ENCODE measurements around the gene PANX1.
A peak's percentile ranks its signal among the peaks of the same experiment; 100 is the strongest.

The PANX1 gene, protein sequence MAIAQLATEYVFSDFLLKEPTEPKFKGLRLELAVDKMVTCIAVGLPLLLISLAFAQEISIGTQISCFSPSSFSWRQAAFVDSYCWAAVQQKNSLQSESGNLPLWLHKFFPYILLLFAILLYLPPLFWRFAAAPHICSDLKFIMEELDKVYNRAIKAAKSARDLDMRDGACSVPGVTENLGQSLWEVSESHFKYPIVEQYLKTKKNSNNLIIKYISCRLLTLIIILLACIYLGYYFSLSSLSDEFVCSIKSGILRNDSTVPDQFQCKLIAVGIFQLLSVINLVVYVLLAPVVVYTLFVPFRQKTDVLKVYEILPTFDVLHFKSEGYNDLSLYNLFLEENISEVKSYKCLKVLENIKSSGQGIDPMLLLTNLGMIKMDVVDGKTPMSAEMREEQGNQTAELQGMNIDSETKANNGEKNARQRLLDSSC

DNA sequence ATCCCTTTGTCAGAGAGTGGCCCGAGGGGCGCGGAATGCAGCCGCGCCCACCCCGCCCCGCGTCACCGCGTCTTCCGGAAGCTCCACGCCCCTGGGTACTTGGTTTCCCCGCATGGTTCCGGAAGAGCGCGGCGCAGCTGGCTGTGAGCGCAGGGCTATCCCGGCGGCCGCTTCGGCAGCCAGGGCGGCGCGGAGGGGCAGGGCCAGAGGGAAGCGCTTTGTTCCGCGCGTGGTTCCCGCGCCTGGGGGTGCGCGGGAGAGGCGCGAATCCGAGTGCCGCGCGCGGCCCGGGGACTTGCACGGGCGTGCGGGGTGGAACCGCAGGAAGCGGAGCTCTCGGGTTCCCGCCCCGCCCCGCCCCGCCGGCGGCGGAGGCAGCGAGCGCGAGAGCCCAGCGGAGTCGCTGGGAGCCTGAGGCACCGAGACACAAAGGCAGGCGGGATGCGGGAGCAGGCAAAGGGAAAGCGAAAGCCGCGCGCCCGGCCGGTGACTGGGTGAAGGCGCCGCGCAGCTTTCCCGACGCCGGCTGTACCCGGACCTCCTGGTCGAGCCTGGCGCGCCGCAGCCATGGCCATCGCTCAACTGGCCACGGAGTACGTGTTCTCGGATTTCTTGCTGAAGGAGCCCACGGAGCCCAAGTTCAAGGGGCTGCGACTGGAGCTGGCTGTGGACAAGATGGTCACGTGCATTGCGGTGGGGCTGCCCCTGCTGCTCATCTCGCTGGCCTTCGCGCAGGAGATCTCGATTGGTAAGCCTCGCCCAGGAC is at the start of gene PANX1:
Gene PANX1 (plus strand): TSS at position 96 of the 766 bp plus-strand sequence. CDS start 472 bp downstream, at position 568.
- Mint-ChIP-seq H3K4me3 (no peak within 1 kb of the TSS), H3K27me3 (no peaks in the 10 kb centered on the region), H3K4me1 (peaks cover 31% of the 10 kb centered on the region), H3K36me3 (ENCODE audit: insufficient read depth) (peaks cover 11% of the 10 kb centered on the region), H3K9me3 (no peaks in the 10 kb centered on the region), H3K27ac (ENCODE audit: low read depth) (no peak within 1 kb of the TSS)
- DNase-seq (ENCODE audit: low spot score in 2 of 2) (peak; percentile 21 to 53), ATAC-seq (replicated peaks; ENCODE audit: extremely low read depth, poor library complexity, severe bottlenecking) (peak; percentile 89)

DNA sequence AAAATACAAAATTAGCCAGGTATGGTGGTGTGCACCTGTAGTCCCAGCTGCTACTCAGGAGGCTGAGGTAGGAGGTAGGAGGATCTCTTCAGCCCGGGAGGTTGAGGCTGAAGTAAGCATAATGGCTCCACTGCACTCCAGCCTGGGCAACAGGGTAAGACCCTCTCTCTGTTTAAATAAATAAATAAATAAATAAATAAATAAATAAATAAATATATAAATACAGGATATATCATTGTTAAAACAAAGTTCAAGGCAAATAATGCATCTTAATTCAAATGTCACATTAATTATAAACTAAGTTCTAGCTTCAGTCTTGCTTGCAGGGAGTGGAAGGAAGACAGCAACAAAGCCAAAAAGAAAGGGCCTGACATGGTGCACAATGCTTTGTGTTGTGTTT is 44.5 kb upstream of the PANX1 start:
- Mint-ChIP-seq H3K4me3 (no peak overlapping the region), H3K36me3 (ENCODE audit: insufficient read depth) (no peaks in the 10 kb centered on the region), H3K9me3 (no peaks in the 10 kb centered on the region), H3K27ac (ENCODE audit: low read depth) (no peak overlapping the region), H3K4me1 (no peaks in the 10 kb centered on the region), H3K27me3 (peaks cover 41% of the 10 kb centered on the region)
- DNase-seq (ENCODE audit: low spot score in 2 of 2) (no peak), ATAC-seq (replicated peaks; ENCODE audit: extremely low read depth, poor library complexity, severe bottlenecking) (no peak)

DNA sequence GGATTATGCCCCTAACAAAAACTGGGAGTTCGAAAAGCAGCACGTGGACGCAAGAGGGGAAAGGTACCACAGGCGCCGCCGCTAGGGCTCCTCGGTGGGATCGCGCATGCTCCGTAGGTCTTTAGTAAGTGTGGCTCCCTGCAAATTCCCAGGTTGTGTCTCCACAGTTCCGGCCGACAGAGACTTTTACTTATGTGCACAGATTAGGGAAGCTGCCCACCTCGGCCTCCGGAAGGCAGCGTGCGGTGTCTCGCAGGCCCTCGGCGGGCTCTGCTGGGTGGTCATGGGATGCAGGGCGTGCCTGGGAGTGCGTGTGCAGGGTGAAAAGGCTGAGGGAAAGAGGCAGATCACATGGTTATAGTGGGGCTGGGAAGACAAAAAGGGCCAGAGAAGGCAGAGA is 39.7 kb upstream of the PANX1 start:
- H3K4me1 Mint-ChIP-seq: no peaks in the 10 kb centered on the region
- H3K36me3 Mint-ChIP-seq (ENCODE audit: insufficient read depth): no peaks in the 10 kb centered on the region
- peaks cover 26% of the 10 kb centered on the region for H3K27me3 Mint-ChIP-seq
- H3K9me3 Mint-ChIP-seq: no peaks in the 10 kb centered on the region
- H3K27ac Mint-ChIP-seq (ENCODE audit: low read depth): no peak overlapping the region
- no peak overlapping the region for H3K4me3 Mint-ChIP-seq
- ATAC-seq (replicated peaks; ENCODE audit: extremely low read depth, poor library complexity, severe bottlenecking): no peak
- DNase-seq (ENCODE audit: low spot score in 2 of 2): no peak

DNA sequence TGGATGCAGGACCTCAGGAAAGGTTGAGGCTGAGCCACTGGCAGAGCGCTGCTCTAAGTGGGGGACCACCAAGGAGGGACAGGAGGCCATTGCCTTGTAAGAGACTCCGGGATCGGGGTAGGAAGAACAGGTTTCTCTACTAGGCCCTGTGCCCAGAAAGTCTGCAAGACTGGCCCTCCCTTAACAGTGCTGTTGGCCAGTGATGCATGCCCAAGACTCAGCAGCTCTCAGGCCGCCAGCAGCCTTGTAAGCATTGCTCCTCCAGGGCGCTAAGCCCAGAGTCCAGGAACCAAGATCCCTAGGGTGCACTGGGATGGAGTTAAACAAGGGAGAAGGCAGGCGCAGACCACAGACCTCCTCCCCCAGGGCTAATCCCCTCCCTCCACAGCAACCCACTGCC is 39.3 kb upstream of the PANX1 start:
- Mint-ChIP-seq H3K27ac (ENCODE audit: low read depth) (no peak overlapping the region), H3K9me3 (no peaks in the 10 kb centered on the region), H3K36me3 (ENCODE audit: insufficient read depth) (no peaks in the 10 kb centered on the region), H3K4me3 (no peak overlapping the region), H3K27me3 (peaks cover 26% of the 10 kb centered on the region), H3K4me1 (no peaks in the 10 kb centered on the region)
- ATAC-seq (replicated peaks; ENCODE audit: extremely low read depth, poor library complexity, severe bottlenecking): no peak
- DNase-seq (ENCODE audit: low spot score in 2 of 2): no peak

DNA sequence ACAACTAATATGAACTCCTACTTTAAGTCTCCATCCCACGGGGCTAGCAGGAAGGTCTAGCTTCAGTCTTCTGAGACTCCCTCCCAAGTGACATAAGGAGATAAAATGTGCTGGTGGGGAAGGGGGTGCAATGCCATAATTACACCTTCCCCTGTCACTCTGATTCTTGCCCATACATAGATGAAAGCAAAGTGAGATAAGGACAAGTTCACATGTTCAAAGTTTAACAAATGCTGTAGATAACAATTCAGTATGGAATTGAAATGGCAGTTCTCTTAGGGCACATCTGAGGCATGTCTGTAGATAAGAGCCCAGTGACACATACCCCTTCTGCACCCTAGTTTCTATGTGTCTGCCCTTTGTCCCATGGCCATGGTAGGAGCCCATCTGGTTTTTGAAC is 38.2 kb upstream of the PANX1 start:
- no peaks in the 10 kb centered on the region for H3K9me3 Mint-ChIP-seq
- peaks cover 26% of the 10 kb centered on the region for H3K27me3 Mint-ChIP-seq
- H3K27ac Mint-ChIP-seq (ENCODE audit: low read depth): no peak overlapping the region
- no peak overlapping the region for H3K4me3 Mint-ChIP-seq
- no peaks in the 10 kb centered on the region for H3K36me3 Mint-ChIP-seq (ENCODE audit: insufficient read depth)
- H3K4me1 Mint-ChIP-seq: no peaks in the 10 kb centered on the region
- no peak for DNase-seq (ENCODE audit: low spot score in 2 of 2)
- ATAC-seq (replicated peaks; ENCODE audit: extremely low read depth, poor library complexity, severe bottlenecking): no peak

DNA sequence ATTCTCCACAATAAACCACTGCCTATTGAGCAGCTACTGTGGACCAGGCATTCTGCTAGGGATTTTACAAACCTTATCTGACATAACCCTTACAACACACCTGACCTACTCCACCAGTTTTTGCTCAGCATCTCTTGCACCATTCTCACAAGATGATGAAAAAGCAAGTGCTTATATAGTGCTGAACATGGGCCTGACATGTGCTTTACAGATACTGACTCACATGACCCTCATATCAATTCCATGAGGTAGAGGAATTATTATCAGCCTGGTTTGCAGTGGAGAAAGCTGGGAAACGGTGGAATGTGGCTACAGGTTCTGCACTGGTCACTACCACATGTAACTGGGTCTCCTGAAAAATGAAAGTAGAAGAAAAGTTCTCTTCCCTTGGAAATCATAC is 37.5 kb upstream of the PANX1 start:
- Mint-ChIP-seq H3K4me3 (no peak overlapping the region), H3K27me3 (peaks cover 21% of the 10 kb centered on the region), H3K9me3 (no peaks in the 10 kb centered on the region), H3K4me1 (no peaks in the 10 kb centered on the region), H3K36me3 (ENCODE audit: insufficient read depth) (no peaks in the 10 kb centered on the region), H3K27ac (ENCODE audit: low read depth) (no peak overlapping the region)
- DNase-seq (ENCODE audit: low spot score in 2 of 2) (no peak), ATAC-seq (replicated peaks; ENCODE audit: extremely low read depth, poor library complexity, severe bottlenecking) (no peak)

DNA sequence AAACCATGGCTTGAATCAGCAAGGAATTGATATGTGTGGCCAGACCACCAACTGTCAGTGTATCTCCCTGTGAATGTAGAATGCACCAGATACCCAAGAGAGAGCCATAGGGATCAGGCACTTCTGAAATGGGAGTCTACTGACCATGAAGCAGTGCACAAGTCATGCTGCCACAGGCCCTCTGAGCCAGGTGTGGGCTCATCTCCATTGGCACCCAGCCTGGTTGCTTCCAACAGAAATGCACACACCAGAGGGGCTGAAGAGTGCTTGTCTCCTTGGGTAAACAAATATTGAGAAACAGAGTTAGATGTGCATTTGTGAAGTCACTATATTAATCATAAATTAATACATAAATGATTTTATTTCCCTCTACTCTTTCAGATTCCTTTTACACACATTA is 28.4 kb upstream of the PANX1 start:
- no peak for ATAC-seq (replicated peaks; ENCODE audit: extremely low read depth, poor library complexity, severe bottlenecking)

DNA sequence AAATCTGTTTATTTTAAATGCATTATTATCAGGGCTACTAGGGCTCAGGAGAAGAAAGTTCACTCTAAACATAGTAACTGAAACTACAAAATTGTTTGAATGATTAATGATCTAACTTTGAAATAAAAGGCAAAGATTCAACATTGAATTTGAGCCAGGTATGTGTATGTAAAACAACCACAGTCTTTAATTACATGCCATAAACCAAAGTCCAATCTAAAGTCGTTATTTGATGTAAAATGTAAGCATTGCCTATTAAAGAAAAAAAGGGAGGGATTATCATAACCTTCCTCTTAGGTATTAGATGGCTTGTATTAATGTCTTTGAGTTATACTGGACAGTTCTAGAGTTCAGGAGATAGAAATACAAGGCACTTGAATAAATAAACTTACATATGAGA is 25.2 kb upstream of the PANX1 start:
- Mint-ChIP-seq H3K36me3 (ENCODE audit: insufficient read depth) (peaks cover 2% of the 10 kb centered on the region), H3K4me3 (no peak overlapping the region), H3K27ac (ENCODE audit: low read depth) (no peak overlapping the region), H3K27me3 (peaks cover 35% of the 10 kb centered on the region), H3K9me3 (peaks cover 10% of the 10 kb centered on the region), H3K4me1 (no peaks in the 10 kb centered on the region)
- ATAC-seq (replicated peaks; ENCODE audit: extremely low read depth, poor library complexity, severe bottlenecking) (no peak), DNase-seq (ENCODE audit: low spot score in 2 of 2) (no peak)

More for the DNA sequence above, 28.4 kb upstream of the PANX1 start:
- Mint-ChIP-seq H3K4me3 (no peak overlapping the region), H3K36me3 (ENCODE audit: insufficient read depth) (no peaks in the 10 kb centered on the region), H3K9me3 (peaks cover 18% of the 10 kb centered on the region), H3K27ac (ENCODE audit: low read depth) (no peak overlapping the region), H3K27me3 (peaks cover 56% of the 10 kb centered on the region), H3K4me1 (no peaks in the 10 kb centered on the region)
- no peak for DNase-seq (ENCODE audit: low spot score in 2 of 2)

DNA sequence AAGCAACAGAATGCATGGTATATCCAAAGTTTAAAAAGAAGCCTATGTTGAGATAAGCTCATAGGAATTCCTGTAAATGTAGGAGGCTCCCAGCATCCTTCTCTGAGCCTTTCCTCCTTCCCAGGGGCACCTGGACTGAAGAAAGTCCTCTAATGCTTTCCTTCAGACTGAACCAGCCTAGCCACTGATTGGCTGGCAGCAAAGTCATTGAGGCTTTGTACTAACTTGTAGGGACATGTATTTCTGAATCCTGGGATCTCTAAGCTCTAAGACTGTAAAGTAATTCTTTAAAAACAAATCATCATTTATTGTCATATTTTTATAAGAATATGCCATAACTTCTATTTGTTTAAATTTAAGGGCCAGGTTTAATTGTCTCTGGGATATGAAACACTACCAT is 23.9 kb upstream of the PANX1 start:
- Mint-ChIP-seq H3K4me3 (no peak overlapping the region), H3K27me3 (peaks cover 29% of the 10 kb centered on the region), H3K9me3 (peaks cover 6% of the 10 kb centered on the region), H3K27ac (ENCODE audit: low read depth) (no peak overlapping the region), H3K36me3 (ENCODE audit: insufficient read depth) (peaks cover 2% of the 10 kb centered on the region), H3K4me1 (no peaks in the 10 kb centered on the region)
- ATAC-seq (replicated peaks; ENCODE audit: extremely low read depth, poor library complexity, severe bottlenecking) (no peak), DNase-seq (ENCODE audit: low spot score in 2 of 2) (no peak)

DNA sequence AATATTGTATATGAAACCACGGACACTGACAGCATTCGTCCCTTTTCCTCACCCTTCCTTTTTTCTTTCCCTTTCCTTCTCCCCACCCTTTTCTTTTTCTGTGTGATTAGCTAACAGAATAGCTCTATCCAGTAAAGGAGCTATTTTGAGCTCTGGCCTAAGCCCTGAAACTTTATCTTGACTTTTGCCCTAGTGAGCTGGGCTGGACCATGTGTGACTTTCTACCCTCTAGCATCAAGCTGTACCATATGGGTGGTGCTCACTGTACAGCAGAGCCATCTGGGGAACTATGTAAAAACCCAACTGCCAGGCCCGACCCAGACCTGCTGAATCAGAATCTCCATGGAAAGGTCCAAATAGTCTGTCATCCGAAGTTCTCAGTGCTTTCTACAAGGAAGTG is 21.9 kb upstream of the PANX1 start:
- no peaks in the 10 kb centered on the region for H3K4me1 Mint-ChIP-seq
- no peak for DNase-seq (ENCODE audit: low spot score in 2 of 2)

DNA sequence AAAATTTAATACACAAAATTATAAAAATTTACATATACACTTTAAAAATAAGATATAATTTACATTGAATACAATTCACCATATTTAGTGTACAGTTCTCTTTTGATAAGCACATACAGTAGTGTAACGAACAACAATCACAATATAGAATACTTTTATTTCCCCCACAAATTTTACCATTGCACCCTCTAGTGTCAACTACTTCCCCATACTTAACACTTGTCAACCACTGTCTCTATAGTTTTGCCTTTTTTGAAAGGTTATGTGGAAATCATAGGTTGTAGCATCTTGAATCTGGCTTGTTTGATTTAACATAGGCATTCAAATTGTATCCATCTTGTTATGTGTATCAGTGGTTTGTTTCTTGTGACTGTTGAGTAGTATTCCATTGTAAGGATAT is 21.3 kb upstream of the PANX1 start:
- ATAC-seq (replicated peaks; ENCODE audit: extremely low read depth, poor library complexity, severe bottlenecking) (no peak), DNase-seq (ENCODE audit: low spot score in 2 of 2) (no peak)
- Mint-ChIP-seq H3K4me1 (no peaks in the 10 kb centered on the region), H3K27ac (ENCODE audit: low read depth) (no peak overlapping the region), H3K36me3 (ENCODE audit: insufficient read depth) (peaks cover 2% of the 10 kb centered on the region), H3K4me3 (no peak overlapping the region), H3K27me3 (peaks cover 28% of the 10 kb centered on the region), H3K9me3 (peaks cover 6% of the 10 kb centered on the region)

More for the DNA sequence above, 21.9 kb upstream of the PANX1 start:
- Mint-ChIP-seq H3K4me3 (no peak overlapping the region), H3K9me3 (peaks cover 6% of the 10 kb centered on the region), H3K36me3 (ENCODE audit: insufficient read depth) (peaks cover 2% of the 10 kb centered on the region), H3K27me3 (peaks cover 33% of the 10 kb centered on the region), H3K27ac (ENCODE audit: low read depth) (no peak overlapping the region)
- no peak for ATAC-seq (replicated peaks; ENCODE audit: extremely low read depth, poor library complexity, severe bottlenecking)

DNA sequence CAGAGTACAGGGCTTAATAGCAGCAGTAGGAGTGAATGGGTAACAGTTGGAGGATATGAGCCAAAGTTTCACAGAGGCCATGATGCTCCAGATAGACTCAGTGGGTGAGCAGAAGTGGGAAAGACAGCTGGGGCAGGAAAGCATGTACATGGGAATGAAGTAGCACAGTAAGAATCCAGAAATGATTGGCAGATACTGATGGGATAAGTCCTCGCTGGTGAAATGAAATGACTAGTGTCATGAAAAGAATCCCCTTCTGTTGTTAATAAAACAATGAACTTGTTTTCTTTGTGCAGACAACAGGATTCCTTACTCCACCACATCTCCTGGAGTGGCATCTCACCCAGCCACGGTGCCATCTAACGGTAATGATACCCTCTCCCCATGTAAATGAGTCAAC is 17.4 kb upstream of the PANX1 start:
- Mint-ChIP-seq H3K4me3 (no peak overlapping the region), H3K36me3 (ENCODE audit: insufficient read depth) (no peaks in the 10 kb centered on the region), H3K27ac (ENCODE audit: low read depth) (no peak overlapping the region), H3K27me3 (peaks cover 34% of the 10 kb centered on the region), H3K4me1 (no peaks in the 10 kb centered on the region), H3K9me3 (no peaks in the 10 kb centered on the region)
- no peak for ATAC-seq (replicated peaks; ENCODE audit: extremely low read depth, poor library complexity, severe bottlenecking)
- no peak for DNase-seq (ENCODE audit: low spot score in 2 of 2)

DNA sequence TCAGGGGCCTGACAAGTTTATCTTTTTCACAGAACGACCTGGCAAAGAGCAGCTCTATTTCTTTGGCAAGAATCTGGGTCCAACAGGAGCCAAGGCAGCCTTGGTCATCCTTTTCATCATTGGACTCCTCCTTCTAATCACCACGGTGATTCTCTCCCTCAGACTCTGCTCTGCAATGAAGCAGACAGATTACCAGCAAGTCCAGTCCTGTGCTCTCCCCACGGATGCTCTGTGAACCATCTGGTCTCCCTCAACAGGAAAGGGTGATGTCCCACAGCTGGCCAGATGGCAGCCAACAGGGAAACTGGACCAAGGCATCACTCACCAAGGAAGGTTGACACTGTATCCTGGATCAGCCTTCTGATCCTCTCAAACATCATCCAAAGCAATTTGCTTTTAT is 17.0 kb upstream of the PANX1 start:
- no peaks in the 10 kb centered on the region for H3K4me1 Mint-ChIP-seq
- no peak overlapping the region for H3K4me3 Mint-ChIP-seq
- no peak overlapping the region for H3K27ac Mint-ChIP-seq (ENCODE audit: low read depth)
- DNase-seq (ENCODE audit: low spot score in 2 of 2) (no peak), ATAC-seq (replicated peaks; ENCODE audit: extremely low read depth, poor library complexity, severe bottlenecking) (no peak)
- H3K9me3 Mint-ChIP-seq: no peaks in the 10 kb centered on the region
- H3K27me3 Mint-ChIP-seq: peaks cover 36% of the 10 kb centered on the region
- no peaks in the 10 kb centered on the region for H3K36me3 Mint-ChIP-seq (ENCODE audit: insufficient read depth)
